ENCODE data around the gene NSD1.

The NSD1 gene

DNA sequence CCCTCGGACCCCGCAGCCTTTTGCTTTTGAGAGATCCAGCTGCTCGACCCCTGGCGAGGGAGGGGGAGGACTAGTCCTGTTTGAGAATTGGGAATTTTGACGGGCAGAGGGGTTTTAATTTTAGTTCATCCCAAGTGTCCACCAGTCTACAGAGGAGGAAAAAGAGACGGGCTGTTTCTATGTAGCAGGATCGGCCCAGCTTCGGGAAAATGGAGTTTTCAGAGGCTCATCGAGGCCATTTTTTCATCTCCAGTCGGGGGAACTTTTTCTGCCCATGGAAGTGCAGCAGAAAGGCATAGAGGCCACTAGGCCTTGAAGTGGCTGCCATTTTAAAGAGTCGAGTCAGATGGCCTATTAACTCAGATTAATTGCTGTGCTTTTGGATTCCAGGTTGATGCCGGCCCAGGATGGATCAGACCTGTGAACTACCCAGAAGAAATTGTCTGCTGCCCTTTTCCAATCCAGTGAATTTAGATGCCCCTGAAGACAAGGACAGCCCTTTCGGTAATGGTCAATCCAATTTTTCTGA lies 1.2 kb downstream of the NSD1 start:
- Histone ChIP-seq H3K36me3 (ENCODE audit: control insufficient read depth, low read length) (peaks cover 54% of the 10 kb centered on the region), H3K4me2 (ENCODE audit: low read length) (peak overlapping the region; percentile 73), H3K4me3 (ENCODE audit: low read length) (peak overlapping the region; percentile 86), H3K9me2 (replicated peaks; ENCODE audit: control insufficient read depth, low read length) (no peaks in the 10 kb centered on the region), H3K27me3 (ENCODE audit: control insufficient read depth, low read length) (no peaks in the 10 kb centered on the region), H3K27ac (ENCODE audit: low read depth, low read length) (peak overlapping the region; percentile 51), H4K20me1 (ENCODE audit: control insufficient read depth, insufficient read depth, low read depth, low read length) (no peaks in the 10 kb centered on the region), H3K79me2 (ENCODE audit: control insufficient read depth, low read length) (peaks cover 57% of the 10 kb centered on the region), H3F3A (ENCODE audit: control insufficient read depth, insufficient read depth) (peaks cover 14% of the 10 kb centered on the region), H3K9me3 (ENCODE audit: control insufficient read depth, insufficient read depth, low read length) (no peaks in the 10 kb centered on the region), H3K4me1 (ENCODE audit: control insufficient read depth, low read length) (peaks cover 45% of the 10 kb centered on the region)
- TF ChIP-seq, protein P1, sequence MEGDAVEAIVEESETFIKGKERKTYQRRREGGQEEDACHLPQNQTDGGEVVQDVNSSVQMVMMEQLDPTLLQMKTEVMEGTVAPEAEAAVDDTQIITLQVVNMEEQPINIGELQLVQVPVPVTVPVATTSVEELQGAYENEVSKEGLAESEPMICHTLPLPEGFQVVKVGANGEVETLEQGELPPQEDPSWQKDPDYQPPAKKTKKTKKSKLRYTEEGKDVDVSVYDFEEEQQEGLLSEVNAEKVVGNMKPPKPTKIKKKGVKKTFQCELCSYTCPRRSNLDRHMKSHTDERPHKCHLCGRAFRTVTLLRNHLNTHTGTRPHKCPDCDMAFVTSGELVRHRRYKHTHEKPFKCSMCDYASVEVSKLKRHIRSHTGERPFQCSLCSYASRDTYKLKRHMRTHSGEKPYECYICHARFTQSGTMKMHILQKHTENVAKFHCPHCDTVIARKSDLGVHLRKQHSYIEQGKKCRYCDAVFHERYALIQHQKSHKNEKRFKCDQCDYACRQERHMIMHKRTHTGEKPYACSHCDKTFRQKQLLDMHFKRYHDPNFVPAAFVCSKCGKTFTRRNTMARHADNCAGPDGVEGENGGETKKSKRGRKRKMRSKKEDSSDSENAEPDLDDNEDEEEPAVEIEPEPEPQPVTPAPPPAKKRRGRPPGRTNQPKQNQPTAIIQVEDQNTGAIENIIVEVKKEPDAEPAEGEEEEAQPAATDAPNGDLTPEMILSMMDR (IDR thresholded peaks at IDR 0.05; ENCODE audit: low read depth, low read length, poor library complexity, severe bottlenecking), result no peak
- TF ChIP-seq EZH2phosphoT487 (IDR thresholded peaks at IDR 0.05; ENCODE audit: borderline replicate concordance, low read length), result no peak

DNA sequence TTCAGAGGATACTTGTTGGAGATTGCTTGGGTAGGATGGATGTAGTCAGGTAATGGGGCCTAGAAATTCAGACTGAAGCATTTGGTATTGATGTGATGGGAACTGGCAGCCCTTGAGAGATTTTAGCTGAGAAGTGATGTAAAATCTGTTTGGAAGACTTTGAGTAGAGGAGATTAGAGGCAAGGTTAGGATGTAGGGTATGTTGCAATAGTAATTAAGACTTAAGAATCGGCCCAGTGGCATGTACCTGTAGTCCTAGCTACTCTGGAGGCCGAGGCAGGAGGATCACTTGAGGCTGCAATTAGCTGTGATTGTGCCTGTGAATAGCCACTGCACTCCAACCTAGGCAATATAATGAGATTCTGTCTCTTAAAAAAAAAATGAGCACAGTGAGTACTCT lies 6.7 kb downstream of the NSD1 start:
- Histone ChIP-seq H3K9me3 (ENCODE audit: control insufficient read depth, insufficient read depth, low read length) (no peaks in the 10 kb centered on the region), H3K27me3 (ENCODE audit: control insufficient read depth, low read length) (no peaks in the 10 kb centered on the region), H3K4me2 (ENCODE audit: low read length) (peak overlapping the region; percentile 20; the same call in 1 of the 2 replicates), H3K4me3 (ENCODE audit: low read length) (no peak overlapping the region), H3K79me2 (ENCODE audit: control insufficient read depth, low read length) (peaks cover 99% of the 10 kb centered on the region), H3K4me1 (ENCODE audit: control insufficient read depth, low read length) (peaks cover 43% of the 10 kb centered on the region), H3K9me2 (replicated peaks; ENCODE audit: control insufficient read depth, low read length) (no peaks in the 10 kb centered on the region), H3K36me3 (ENCODE audit: control insufficient read depth, low read length) (peaks cover 92% of the 10 kb centered on the region), H4K20me1 (ENCODE audit: control insufficient read depth, insufficient read depth, low read depth, low read length) (no peaks in the 10 kb centered on the region), H3F3A (ENCODE audit: control insufficient read depth, insufficient read depth) (no peaks in the 10 kb centered on the region), H3K27ac (ENCODE audit: low read depth, low read length) (no peak overlapping the region)
- TF ChIP-seq EZH2phosphoT487 (IDR thresholded peaks at IDR 0.05; ENCODE audit: borderline replicate concordance, low read length), result no peak
- TF ChIP-seq, protein P1 (IDR thresholded peaks at IDR 0.05; ENCODE audit: low read depth, low read length, poor library complexity, severe bottlenecking), result no peak

DNA sequence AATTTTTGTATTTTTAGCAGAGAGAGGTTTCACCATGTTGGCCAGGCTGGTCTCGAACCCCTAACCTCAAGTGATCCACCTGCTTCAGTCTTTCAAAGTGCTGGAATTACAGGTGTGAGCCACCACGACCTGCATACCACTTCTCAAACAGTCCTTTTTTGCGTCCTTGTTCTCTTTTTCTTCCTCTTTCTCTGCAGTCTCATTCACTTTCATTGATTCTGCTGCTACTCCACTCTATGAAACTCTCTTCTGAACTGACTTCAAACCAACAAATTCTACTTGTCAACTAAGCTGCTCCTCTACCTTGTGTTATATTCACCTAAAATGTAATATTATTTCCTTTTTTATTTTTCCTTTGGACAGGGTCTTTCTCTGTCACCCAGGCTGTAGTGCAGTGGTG lies 7.9 kb downstream of the NSD1 start:
- no peak overlapping the region for H3K4me3 ChIP-seq (ENCODE audit: low read length)
- peaks cover 99% of the 10 kb centered on the region for H3K79me2 ChIP-seq (ENCODE audit: control insufficient read depth, low read length)
- H3K4me1 ChIP-seq (ENCODE audit: control insufficient read depth, low read length), result peaks cover 31% of the 10 kb centered on the region
- H3K27me3 ChIP-seq (ENCODE audit: control insufficient read depth, low read length), result no peaks in the 10 kb centered on the region
- H3K36me3 ChIP-seq (ENCODE audit: control insufficient read depth, low read length), result peaks cover 91% of the 10 kb centered on the region
- no peak overlapping the region for H3K4me2 ChIP-seq (ENCODE audit: low read length)
- H3F3A ChIP-seq (ENCODE audit: control insufficient read depth, insufficient read depth), result no peaks in the 10 kb centered on the region
- H4K20me1 ChIP-seq (ENCODE audit: control insufficient read depth, insufficient read depth, low read depth, low read length), result no peaks in the 10 kb centered on the region
- H3K9me3 ChIP-seq (ENCODE audit: control insufficient read depth, insufficient read depth, low read length), result no peaks in the 10 kb centered on the region
- no peaks in the 10 kb centered on the region for H3K9me2 ChIP-seq (replicated peaks; ENCODE audit: control insufficient read depth, low read length)
- TF ChIP-seq, protein P1 (IDR thresholded peaks at IDR 0.05; ENCODE audit: low read depth, low read length, poor library complexity, severe bottlenecking), result no peak
- TF ChIP-seq EZH2phosphoT487 (IDR thresholded peaks at IDR 0.05; ENCODE audit: borderline replicate concordance, low read length), result no peak
- no peak overlapping the region for H3K27ac ChIP-seq (ENCODE audit: low read depth, low read length)

Data from DOHH2 (cell line).